ENCODE results near the gene GFOD1. TPM values are rescaled to one million over a fixed set of nuclear protein-coding genes. Genes with fewer than 3 reads are reported as not detected.

Gene GFOD1
- total RNA-seq, 6 experiments from 2014 or later, result 2.3 to 4.7 (median 2.9) TPM

GRCh38 chr6:13478525-13478966 is 8.9 kb downstream of the GFOD1 start:
- Mint-ChIP-seq H3K4me1 (ENCODE audit: low read depth) (peaks cover 15% of the 10 kb centered on the region), H3K9me3 (no peaks in the 10 kb centered on the region), H3K4me3 (no peak overlapping the region), H3K27ac (no peak overlapping the region), H3K36me3 (ENCODE audit: low read depth) (no peaks in the 10 kb centered on the region; the same call in 1 of the 2 replicates), H3K27me3 (ENCODE audit: insufficient read depth) (peaks cover 2% of the 10 kb centered on the region; the same call in 1 of the 2 replicates)
- DNase-seq, result no peak
- no peak for TF ChIP-seq CTCF (IDR thresholded peaks at IDR 0.05)

- Mint-ChIP-seq H3K9me3 (no peaks in the 10 kb centered on the region), H3K27me3 (ENCODE audit: insufficient read depth) (peaks cover 2% of the 10 kb centered on the region; the same call in 1 of the 2 replicates), H3K4me3 (no peak overlapping the region), H3K36me3 (ENCODE audit: low read depth) (no peaks in the 10 kb centered on the region; the same call in 1 of the 2 replicates), H3K4me1 (ENCODE audit: low read depth) (0 out of 2 replicates have a peak, but pooled peaks cover 4% of the 10 kb centered on the region), H3K27ac (no peak overlapping the region)
- DNase-seq, result no peak
- no peak for TF ChIP-seq CTCF (IDR thresholded peaks at IDR 0.05)
Measured at GRCh38 chr6:13474787-13475186, 12.6 kb downstream of the GFOD1 start.

GRCh38 chr6:13474360-13474759 is 13.0 kb downstream of the GFOD1 start:
- Mint-ChIP-seq H3K4me1 (ENCODE audit: low read depth) (0 out of 2 replicates have a peak, but pooled peaks cover 4% of the 10 kb centered on the region), H3K4me3 (no peak overlapping the region), H3K27me3 (ENCODE audit: insufficient read depth) (peaks cover 2% of the 10 kb centered on the region; the same call in 1 of the 2 replicates), H3K36me3 (ENCODE audit: low read depth) (peaks cover 2% of the 10 kb centered on the region; the same call in 1 of the 2 replicates), H3K27ac (no peak overlapping the region), H3K9me3 (no peaks in the 10 kb centered on the region)
- DNase-seq, result no peak
- TF ChIP-seq CTCF (IDR thresholded peaks at IDR 0.05), result no peak

- peaks cover 8% of the 10 kb centered on the region; the same call in 1 of the 2 replicates for H3K36me3 Mint-ChIP-seq (ENCODE audit: low read depth)
- no peak overlapping the region for H3K27ac Mint-ChIP-seq
- TF ChIP-seq CTCF (IDR thresholded peaks at IDR 0.05), result no peak
Measured at GRCh38 chr6:13473768-13474165, 13.6 kb downstream of the GFOD1 start.

GRCh38 chr6:13472976-13473767 is 14.2 kb downstream of the GFOD1 start:
- H3K27me3 Mint-ChIP-seq (ENCODE audit: insufficient read depth), result peaks cover 2% of the 10 kb centered on the region; the same call in 1 of the 2 replicates
- peaks cover 8% of the 10 kb centered on the region; the same call in 1 of the 2 replicates for H3K36me3 Mint-ChIP-seq (ENCODE audit: low read depth)
- 0 out of 2 replicates have a peak, but pooled peaks cover 4% of the 10 kb centered on the region for H3K4me1 Mint-ChIP-seq (ENCODE audit: low read depth)
- H3K9me3 Mint-ChIP-seq, result no peaks in the 10 kb centered on the region
- H3K27ac Mint-ChIP-seq, result no peak overlapping the region
- no peak for TF ChIP-seq CTCF (IDR thresholded peaks at IDR 0.05)
- DNase-seq, result no peak
- no peak overlapping the region for H3K4me3 Mint-ChIP-seq

More at GRCh38 chr6:13473768-13474165, 13.6 kb downstream of the GFOD1 start:
- no peak for DNase-seq
- peaks cover 2% of the 10 kb centered on the region; the same call in 1 of the 2 replicates for H3K27me3 Mint-ChIP-seq (ENCODE audit: insufficient read depth)
- H3K4me1 Mint-ChIP-seq (ENCODE audit: low read depth), result 0 out of 2 replicates have a peak, but pooled peaks cover 4% of the 10 kb centered on the region
- H3K4me3 Mint-ChIP-seq, result no peak overlapping the region
- no peaks in the 10 kb centered on the region for H3K9me3 Mint-ChIP-seq
